Measurements from ENCODE around the gene LCN1. TPM values are rescaled to one million over a fixed set of nuclear protein-coding genes. Genes with fewer than 3 reads are reported as not detected.
"Not testable (repeated sequence)": the region's sequence is repeated elsewhere in the genome, so short reads cannot be mapped to it uniquely, and the experiment has no call there.

Gene LCN1
- total and polyA plus RNA-seq, 10 donors = 0.09 TPM; not detected in 9

DNA sequence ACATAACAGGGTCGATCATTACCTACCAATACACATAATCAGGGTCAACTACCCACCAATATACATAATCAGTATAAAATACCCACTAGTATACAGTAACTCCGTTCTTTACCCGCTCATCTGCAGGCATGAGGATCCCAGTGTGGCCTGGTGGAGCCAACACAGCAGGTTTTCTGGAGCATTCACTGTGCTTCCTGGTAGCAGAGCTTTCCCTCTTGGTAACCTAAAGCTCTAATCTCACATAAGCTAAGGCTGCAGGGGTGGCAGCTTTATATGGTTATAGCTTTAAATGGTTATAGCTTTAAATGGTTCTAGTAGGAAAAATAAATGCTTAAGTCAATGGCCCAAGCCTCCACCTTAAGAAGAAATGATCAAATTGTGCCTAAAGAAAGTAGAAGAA, 11.9 kb downstream of the LCN1 start:
- Histone ChIP-seq H3K9me3 (no peaks in the 10 kb centered on the region), H3K27ac (no peak overlapping the region), H3K4me3 (no peak overlapping the region), H3K36me3 (no peaks in the 10 kb centered on the region), H3K27me3 (replicated peaks in 1 of 7) (peaks cover 0 to 27% (median 0%) of the 10 kb centered on the region in 7 donors), H3K4me1 (no peaks in the 10 kb centered on the region)
- 86 to 100% (median 92%) methylated on average over 3 of the region's 3 CpGs for WGBS, 5 donors
- TF ChIP-seq CTCF (IDR thresholded peaks at IDR 0.05 in 8 of 11, conservative IDR thresholded peaks at IDR 0.05 in 3 of 11) = no peak
- TF ChIP-seq POLR2AphosphoS5 (IDR thresholded peaks at IDR 0.05) = no peak
- TF ChIP-seq POLR2A (IDR thresholded peaks at IDR 0.05) = no peak
- DNase-seq = no peak
- intact Hi-C loops (cut with DNase I; ENCODE audit: low total_unique reads) = no loop called here

GRCh38 chr9:135533674-135534073, 12.4 kb downstream of the LCN1 start:
- Histone ChIP-seq H3K27ac (no peak overlapping the region), H3K27me3 (replicated peaks in 1 of 7) (peaks cover 0 to 30% (median 0%) of the 10 kb centered on the region in 7 donors), H3K4me1 (no peaks in the 10 kb centered on the region), H3K36me3 (no peaks in the 10 kb centered on the region), H3K9me3 (no peaks in the 10 kb centered on the region), H3K4me3 (no peak overlapping the region)
- TF ChIP-seq CTCF (IDR thresholded peaks at IDR 0.05 in 8 of 11, conservative IDR thresholded peaks at IDR 0.05 in 3 of 11) (no peak), POLR2A (IDR thresholded peaks at IDR 0.05) (no peak)
- intact Hi-C loops (cut with DNase I; ENCODE audit: low total_unique reads) = no loop called here
- WGBS, 5 donors = 88 to 92% (median 90%) methylated on average over 12 of the region's 12 CpGs
- DNase-seq = peak; percentile 41

GRCh38 chr9:135534192-135534711, 13.0 kb downstream of the LCN1 start:
- 29 to 38% (median 32%) methylated on average over 5 to 10 of the region's 10 CpGs for WGBS, 5 donors
- H3K27ac ChIP-seq; intact Hi-C loops (cut with DNase I; ENCODE audit: low total_unique reads); H3K4me1 ChIP-seq; H3K4me3 ChIP-seq; H3K9me3 ChIP-seq; H3K36me3 ChIP-seq: not testable (repeated sequence)
- peaks cover 0 to 36% (median 0%) of the 10 kb centered on the region in 7 donors for H3K27me3 ChIP-seq (replicated peaks in 1 of 7)
- peak; percentile 45 for DNase-seq

GRCh38 chr9:135534826-135535225, 13.6 kb downstream of the LCN1 start:
- H3K9me3 ChIP-seq; H3K4me3 ChIP-seq; intact Hi-C loops (cut with DNase I; ENCODE audit: low total_unique reads); H3K27ac ChIP-seq; H3K4me1 ChIP-seq; H3K36me3 ChIP-seq: not testable (repeated sequence)
- 81 to 89% (median 84%) methylated on average over 4 of the region's 4 CpGs for WGBS, 5 donors
- peaks cover 0 to 42% (median 0%) of the 10 kb centered on the region in 7 donors for H3K27me3 ChIP-seq (replicated peaks in 1 of 7)
- DNase-seq = peak; percentile 55

DNA sequence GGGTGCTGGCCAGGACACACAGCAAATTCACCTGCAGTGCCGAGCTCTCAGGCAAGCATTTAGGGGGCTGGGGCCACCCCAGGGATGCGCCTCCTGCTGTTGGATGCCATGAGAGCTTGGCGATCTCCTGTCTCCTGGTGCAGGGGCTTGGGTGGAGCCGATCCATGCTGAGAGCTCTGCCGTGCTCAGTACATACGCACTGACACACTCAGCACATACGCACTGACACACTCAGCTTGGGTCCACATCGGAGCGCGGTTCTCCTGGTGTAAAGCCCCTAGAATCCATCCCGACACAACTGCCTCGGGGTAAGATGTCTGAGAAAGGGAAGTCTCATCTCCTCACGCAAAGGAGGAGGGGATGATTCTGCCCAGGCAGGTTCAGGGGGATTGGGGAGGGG, 14.4 kb downstream of the LCN1 start:
- H3K9me3 ChIP-seq; H3K4me1 ChIP-seq; H3K36me3 ChIP-seq; H3K4me3 ChIP-seq; H3K27ac ChIP-seq; intact Hi-C loops (cut with DNase I; ENCODE audit: low total_unique reads): not testable (repeated sequence)
- 63 to 90% (median 84%) methylated on average over 2 to 13 of the region's 13 CpGs for WGBS, 5 donors
- peak; percentile 29 for DNase-seq
- H3K27me3 ChIP-seq (replicated peaks in 1 of 7) = peaks cover 0 to 50% (median 0%) of the 10 kb centered on the region in 7 donors

GRCh38 chr9:135536216-135536615, 15.0 kb downstream of the LCN1 start:
- peak; percentile 21 for DNase-seq
- H3K4me1 ChIP-seq = peaks cover 0 to 4% (median 0%) of the 10 kb centered on the region in 6 donors
- 58 to 76% (median 70%) methylated on average over 8 of the region's 8 CpGs for WGBS, 5 donors
- peaks cover 0 to 51% (median 0%) of the 10 kb centered on the region in 7 donors for H3K27me3 ChIP-seq (replicated peaks in 1 of 7)
- H3K9me3 ChIP-seq = no peaks in the 10 kb centered on the region
- H3K36me3 ChIP-seq = no peaks in the 10 kb centered on the region
- H3K4me3 ChIP-seq = no peak overlapping the region
- H3K27ac ChIP-seq = no peak overlapping the region
- intact Hi-C loops (cut with DNase I; ENCODE audit: low total_unique reads) = no loop called here
- no peak for TF ChIP-seq CTCF (IDR thresholded peaks at IDR 0.05 in 8 of 11, conservative IDR thresholded peaks at IDR 0.05 in 3 of 11)
- TF ChIP-seq POLR2AphosphoS5 (IDR thresholded peaks at IDR 0.05) = no peak
- TF ChIP-seq POLR2A (IDR thresholded peaks at IDR 0.05) = no peak

DNA sequence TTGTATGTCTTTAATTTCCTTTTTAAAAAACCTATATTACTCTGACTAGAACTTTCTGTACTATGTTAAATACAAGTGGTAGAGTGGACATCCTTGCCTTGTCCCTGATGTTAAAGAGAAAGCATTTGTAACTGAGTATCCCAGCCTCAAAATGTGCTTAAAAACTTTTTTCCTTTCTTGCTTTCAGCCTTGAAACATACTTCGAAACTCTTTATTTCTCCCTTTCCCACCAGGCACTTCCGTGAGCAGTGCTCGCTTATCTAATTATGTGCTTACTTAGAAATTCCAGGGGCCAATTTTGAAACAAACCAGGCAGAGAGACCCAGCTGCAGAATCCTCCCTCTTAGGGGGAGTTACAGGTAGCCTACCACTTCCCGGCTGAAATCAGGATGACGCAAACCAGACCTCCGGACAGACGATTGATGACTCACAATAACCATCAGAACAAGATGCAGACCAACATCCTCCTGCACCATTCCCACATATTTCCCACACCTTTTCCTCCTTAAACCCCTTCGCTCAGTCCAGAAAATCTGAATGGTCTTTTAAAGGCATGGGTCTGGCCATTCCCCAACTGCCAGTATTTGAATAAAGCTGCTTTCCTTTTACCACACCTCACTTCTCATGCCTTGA, 22.1 kb downstream of the LCN1 start:
- H3K4me1 ChIP-seq; intact Hi-C loops (cut with DNase I; ENCODE audit: low total_unique reads); H3K27ac ChIP-seq; H3K4me3 ChIP-seq; H3K9me3 ChIP-seq; H3K36me3 ChIP-seq; DNase-seq: not testable (repeated sequence)
- 48 to 60% (median 51%) methylated on average over 8 of the region's 8 CpGs for WGBS, 5 donors
- H3K27me3 ChIP-seq (replicated peaks in 1 of 7) = peaks cover 0 to 49% (median 0%) of the 10 kb centered on the region in 7 donors
